Panc1 (cell line): ENCODE results near the gene CD274.

Experiments
- CTCF ChIP-seq: fragments of 450-650 bp; IDR thresholded peaks from 2 replicates; pipeline ENCODE4 v1.5.1; 2017; ENCODE audit warnings: mild to moderate bottlenecking
- POLR2AphosphoS5 ChIP-seq: IDR thresholded peaks from 2 replicates; pipeline ENCODE4 v1.6.1; 2012; ENCODE audit warnings: mild to moderate bottlenecking, low read depth, low read length, moderate library complexity
- REST ChIP-seq, 2 experiments: IDR thresholded peaks; 2 replicates each; pipeline ENCODE4 v1.6.1; 2011 to 2012; ENCODE audit warnings: low read depth in 2 of 2, control low read depth in 1 of 2, low read length in 1 of 2, mild to moderate bottlenecking in 1 of 2, moderate library complexity in 1 of 2; ENCODE audit not compliant: insufficient read depth in 1 of 2
- SIN3A ChIP-seq: IDR thresholded peaks from 2 replicates; pipeline ENCODE4 v1.6.1; 2012; ENCODE audit warnings: low read depth, mild to moderate bottlenecking, low read length, moderate library complexity, borderline replicate concordance; ENCODE audit not compliant: insufficient read depth
- TCF7L2 ChIP-seq: IDR thresholded peaks from 2 replicates; pipeline ENCODE4 v1.6.1; 2011; ENCODE audit warnings: mild to moderate bottlenecking, low read depth, low read length, inconsistent platforms

GRCh38 chr9:5481322-5482040 is 31.1 kb downstream of the CD274 start:
- no peak for TF ChIP-seq CTCF
- no peak for TF ChIP-seq POLR2AphosphoS5
- TF ChIP-seq REST (IDR thresholded peaks at IDR 0.05; ENCODE audit: insufficient read depth in 1 of 2, low read depth in 2 of 2, low read length in 1 of 2): no peak
- TF ChIP-seq TCF7L2: no peak
- no peak for TF ChIP-seq SIN3A
